Measurements from ENCODE around the gene HOXC11. TPM values are rescaled to one million over a fixed set of nuclear protein-coding genes. Genes with fewer than 3 reads are reported as not detected.

The HOXC11 gene
- total RNA-seq, 4 donors from 2014 or later, result not detected

DNA sequence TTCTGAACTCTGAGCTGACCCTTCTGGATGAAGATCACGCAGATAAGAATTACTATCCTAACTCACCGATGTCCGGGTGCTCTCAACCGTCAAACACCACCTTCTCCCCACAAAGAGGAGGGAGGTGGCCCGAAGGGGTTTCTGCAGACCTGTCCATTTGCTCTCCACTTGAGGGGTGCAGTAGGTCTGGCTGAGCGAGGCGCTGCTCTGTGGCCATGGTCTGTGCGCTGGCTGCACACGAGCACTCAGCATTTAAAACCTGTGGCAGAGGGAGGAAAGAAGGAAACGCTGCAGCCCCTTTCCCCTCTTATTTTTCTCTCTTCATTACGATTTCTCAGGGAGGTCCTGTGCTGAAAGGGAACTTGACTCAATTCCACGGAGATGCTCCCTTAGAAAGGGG, 35.8 kb upstream of the HOXC11 start:
- DNase-seq, result no peak
- peaks cover 32 to 100% (median 58%) of the 10 kb centered on the region in 4 donors for H3K27me3 ChIP-seq
- no peak for TF ChIP-seq POLR2A (IDR thresholded peaks at IDR 0.05)
- TF ChIP-seq, protein P1, sequence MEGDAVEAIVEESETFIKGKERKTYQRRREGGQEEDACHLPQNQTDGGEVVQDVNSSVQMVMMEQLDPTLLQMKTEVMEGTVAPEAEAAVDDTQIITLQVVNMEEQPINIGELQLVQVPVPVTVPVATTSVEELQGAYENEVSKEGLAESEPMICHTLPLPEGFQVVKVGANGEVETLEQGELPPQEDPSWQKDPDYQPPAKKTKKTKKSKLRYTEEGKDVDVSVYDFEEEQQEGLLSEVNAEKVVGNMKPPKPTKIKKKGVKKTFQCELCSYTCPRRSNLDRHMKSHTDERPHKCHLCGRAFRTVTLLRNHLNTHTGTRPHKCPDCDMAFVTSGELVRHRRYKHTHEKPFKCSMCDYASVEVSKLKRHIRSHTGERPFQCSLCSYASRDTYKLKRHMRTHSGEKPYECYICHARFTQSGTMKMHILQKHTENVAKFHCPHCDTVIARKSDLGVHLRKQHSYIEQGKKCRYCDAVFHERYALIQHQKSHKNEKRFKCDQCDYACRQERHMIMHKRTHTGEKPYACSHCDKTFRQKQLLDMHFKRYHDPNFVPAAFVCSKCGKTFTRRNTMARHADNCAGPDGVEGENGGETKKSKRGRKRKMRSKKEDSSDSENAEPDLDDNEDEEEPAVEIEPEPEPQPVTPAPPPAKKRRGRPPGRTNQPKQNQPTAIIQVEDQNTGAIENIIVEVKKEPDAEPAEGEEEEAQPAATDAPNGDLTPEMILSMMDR (IDR thresholded peaks at IDR 0.05), result no peak
- no peaks in the 10 kb centered on the region for H3K36me3 ChIP-seq
- intact Hi-C loops (cut with DNase I), result no loop called here
- H3K4me3 ChIP-seq, result no peak overlapping the region
- WGBS, 2 donors, result 16 to 20% methylated on average over 5 to 10 of the region's 12 CpGs
- no peaks in the 10 kb centered on the region for H3K9me3 ChIP-seq
- H3K4me1 ChIP-seq, result peaks cover 10 to 35% (median 17%) of the 10 kb centered on the region in 3 donors
- H3K27ac ChIP-seq, result no peak overlapping the region

DNA sequence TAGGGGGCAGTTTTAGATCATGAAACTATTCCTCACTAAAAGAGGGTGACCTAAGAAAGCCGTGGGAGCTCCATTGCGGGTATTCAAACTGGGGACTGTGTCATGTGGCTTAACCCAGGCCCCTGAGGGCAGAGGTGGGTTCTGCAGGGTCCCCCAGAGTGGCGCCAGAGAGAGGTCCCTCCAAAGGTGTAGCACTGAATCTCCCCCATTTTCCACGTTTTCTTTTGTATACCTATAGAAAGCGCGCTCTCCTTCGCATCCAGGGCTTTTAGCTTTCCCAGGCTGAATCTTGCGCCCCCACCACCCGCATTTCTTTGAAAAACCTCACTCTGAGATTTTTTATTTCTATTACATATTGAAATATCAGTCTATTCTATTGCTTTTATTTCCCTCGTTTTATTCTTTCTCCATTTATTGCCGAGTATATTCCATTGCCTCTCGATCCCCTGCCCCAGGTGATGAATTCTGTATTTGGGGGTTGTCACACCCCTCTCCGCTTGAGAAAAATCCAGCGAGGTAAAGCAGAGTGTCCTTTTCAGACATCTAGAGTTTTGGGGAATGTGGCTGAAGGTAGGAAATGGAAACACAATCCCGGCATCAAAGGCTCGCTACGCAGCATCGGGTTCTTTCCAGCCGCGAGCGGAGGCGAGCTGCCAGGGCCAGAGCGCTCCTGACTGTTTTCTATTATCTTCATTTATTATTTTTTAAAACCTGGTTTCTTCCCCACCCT, 35.2 kb upstream of the HOXC11 start:
- no peak for DNase-seq
- peaks cover 10 to 35% (median 17%) of the 10 kb centered on the region in 3 donors for H3K4me1 ChIP-seq
- peaks cover 32 to 100% (median 57%) of the 10 kb centered on the region in 4 donors for H3K27me3 ChIP-seq
- 23 to 35% methylated on average over 23 of the region's 23 CpGs for WGBS, 2 donors
- H3K9me3 ChIP-seq, result no peaks in the 10 kb centered on the region
- peak overlapping the region in 1 of 4 donors; percentile 55 for H3K4me3 ChIP-seq
- intact Hi-C loops (cut with DNase I), result no loop called here
- H3K27ac ChIP-seq, result no peak overlapping the region
- TF ChIP-seq, protein P1 (IDR thresholded peaks at IDR 0.05), result no peak
- TF ChIP-seq POLR2A (IDR thresholded peaks at IDR 0.05), result no peak
- no peaks in the 10 kb centered on the region for H3K36me3 ChIP-seq

DNA sequence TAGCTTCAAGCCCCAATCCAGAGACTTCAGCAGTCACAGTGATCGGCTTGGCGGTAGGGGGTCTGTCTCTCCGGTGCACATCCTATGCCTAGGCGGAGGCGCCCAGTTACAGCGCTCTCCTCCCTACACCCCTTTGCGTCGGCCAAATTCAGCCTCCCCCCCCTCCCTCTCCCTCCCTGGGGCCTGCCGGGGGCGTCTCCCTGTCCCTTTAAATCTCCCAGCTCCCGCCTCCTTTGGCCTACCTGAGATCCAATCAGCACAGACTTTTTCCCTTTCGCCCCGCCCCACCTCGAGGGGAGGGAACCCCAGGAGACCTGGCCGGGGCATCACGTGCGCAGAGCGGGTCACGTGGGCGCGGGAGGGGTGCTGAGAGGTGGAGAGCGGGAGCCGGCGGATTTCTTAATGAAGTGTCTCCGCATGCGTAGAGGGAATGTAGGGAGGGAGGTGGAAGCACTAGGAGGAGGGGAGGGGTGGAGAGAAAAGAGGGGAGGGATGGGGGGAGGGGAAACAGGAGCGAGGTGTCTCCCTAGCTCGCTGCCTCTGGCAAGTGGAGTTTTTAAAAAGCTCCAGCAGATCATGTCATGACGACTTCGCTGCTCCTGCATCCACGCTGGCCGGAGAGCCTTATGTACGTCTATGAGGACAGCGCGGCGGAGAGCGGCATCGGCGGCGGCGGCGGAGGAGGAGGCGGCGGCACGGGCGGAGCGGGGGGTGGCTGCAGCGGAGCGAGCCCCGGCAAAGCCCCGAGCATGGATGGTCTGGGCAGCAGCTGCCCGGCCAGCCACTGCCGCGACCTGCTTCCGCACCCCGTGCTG, 34.4 kb upstream of the HOXC11 start, which contains the start of gene HOXC13:
Gene HOXC13 (plus strand): TSS at position 506 of the 815 bp plus-strand sequence. CDS start 76 bp downstream, at position 582.
- DNase-seq, result no peak
- H3K27ac ChIP-seq, result no peak within 1 kb of the TSS

DNA sequence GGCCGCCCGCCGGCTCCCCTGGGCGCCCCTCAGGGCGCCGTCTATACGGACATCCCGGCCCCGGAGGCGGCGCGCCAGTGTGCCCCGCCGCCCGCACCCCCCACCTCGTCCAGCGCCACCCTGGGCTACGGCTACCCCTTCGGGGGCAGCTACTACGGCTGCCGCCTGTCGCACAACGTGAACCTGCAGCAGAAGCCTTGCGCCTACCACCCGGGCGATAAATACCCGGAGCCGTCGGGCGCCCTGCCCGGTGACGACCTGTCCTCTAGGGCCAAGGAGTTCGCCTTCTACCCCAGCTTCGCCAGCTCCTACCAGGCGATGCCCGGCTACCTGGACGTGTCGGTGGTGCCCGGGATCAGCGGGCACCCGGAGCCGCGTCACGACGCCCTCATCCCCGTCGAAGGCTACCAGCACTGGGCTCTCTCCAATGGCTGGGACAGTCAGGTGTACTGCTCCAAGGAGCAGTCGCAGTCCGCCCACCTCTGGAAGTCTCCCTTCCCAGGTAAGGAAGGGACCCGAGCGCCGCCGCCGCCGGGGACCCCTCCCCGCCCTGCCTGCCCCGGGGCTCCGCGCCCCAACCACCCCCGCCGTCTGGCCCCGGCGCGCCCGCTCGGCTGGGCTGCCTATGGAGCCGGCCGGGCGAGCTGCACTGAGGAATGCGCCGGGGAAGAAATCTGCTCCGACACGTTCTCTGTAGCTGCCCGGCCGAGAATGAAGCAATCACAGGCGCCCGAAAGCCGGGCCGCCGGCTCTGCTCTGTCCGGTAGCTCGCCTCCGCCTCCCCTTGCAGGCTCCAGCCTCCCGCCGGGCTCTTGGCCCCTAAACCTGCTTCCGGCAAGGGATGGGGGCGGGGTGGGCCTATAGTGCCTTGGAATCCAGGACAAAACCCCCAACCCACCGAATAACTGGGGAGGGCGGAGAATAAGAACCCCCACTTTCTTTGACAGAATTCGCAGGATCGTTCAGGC, 33.5 kb upstream of the HOXC11 start:
- DNase-seq, result no peak
- Histone ChIP-seq H3K4me3 (peak overlapping the region in 2 of 4 donors; percentile 15 to 55), H3K4me1 (peaks cover 10 to 35% (median 17%) of the 10 kb centered on the region in 3 donors), H3K27ac (no peak overlapping the region), H3K36me3 (no peaks in the 10 kb centered on the region), H3K27me3 (peaks cover 30 to 100% (median 55%) of the 10 kb centered on the region in 4 donors), H3K9me3 (no peaks in the 10 kb centered on the region)
- intact Hi-C loops (cut with DNase I), result no loop called here
- no peak for TF ChIP-seq POLR2A (IDR thresholded peaks at IDR 0.05)
- TF ChIP-seq, protein P1 (IDR thresholded peaks at IDR 0.05), result no peak
- 6 to 10% methylated on average over 3 to 6 of the region's 91 CpGs for WGBS, 2 donors

More for the DNA sequence above, 34.4 kb upstream of the HOXC11 start, which contains the start of gene HOXC13:
- WGBS, 2 donors, result 7 to 15% methylated on average over 15 to 20 of the region's 56 CpGs
- Histone ChIP-seq H3K4me3 (peak within 1 kb of the TSS in 2 of 4 donors; percentile 15 to 55), H3K4me1 (peaks cover 10 to 35% (median 17%) of the 10 kb centered on the region in 3 donors), H3K36me3 (no peaks in the 10 kb centered on the region), H3K27me3 (peaks cover 32 to 100% (median 55%) of the 10 kb centered on the region in 4 donors), H3K9me3 (no peaks in the 10 kb centered on the region)
- TF ChIP-seq, protein P1 (IDR thresholded peaks at IDR 0.05), result no peak
- no peak for TF ChIP-seq POLR2A (IDR thresholded peaks at IDR 0.05)
- intact Hi-C loops (cut with DNase I), result no loop called here

All from esophagus squamous epithelium (tissue), 5 donors.